ENCODE data around the gene MINDY3.
A peak's percentile ranks its signal among the peaks of the same experiment; 100 is the strongest.

Gene MINDY3

GRCh38 chr10:15859906-15860691, at the start of gene MINDY3 (continued):
- no peak for TF ChIP-seq ZNF266 (tag by site-specific recombination; IDR thresholded peaks at IDR 0.05; ENCODE audit: low read depth)
- no peak for TF ChIP-seq ZNF362 (tag by site-specific recombination; IDR thresholded peaks at IDR 0.05)
- TF ChIP-seq ZNF416 (tag by site-specific recombination; IDR thresholded peaks at IDR 0.05), result no peak
- no peak for TF ChIP-seq SCRT2 (tag by site-specific recombination; IDR thresholded peaks at IDR 0.05)
- no peak for TF ChIP-seq ZNF76 (tag by site-specific recombination; IDR thresholded peaks at IDR 0.05; ENCODE audit: borderline replicate concordance, low read depth)
- no peak for TF ChIP-seq ZFP41 (tag by site-specific recombination; IDR thresholded peaks at IDR 0.05; ENCODE audit: borderline replicate concordance)
- TF ChIP-seq ZNF518A (tag by site-specific recombination; conservative IDR thresholded peaks at IDR 0.05; ENCODE audit: low read depth), result peak; percentile 100
- no peak for TF ChIP-seq ZNF560 (tag by site-specific recombination; IDR thresholded peaks at IDR 0.05; ENCODE audit: borderline replicate concordance)
- no peak for TF ChIP-seq ZNF843 (tag by site-specific recombination; IDR thresholded peaks at IDR 0.05)
- TF ChIP-seq, protein P1, sequence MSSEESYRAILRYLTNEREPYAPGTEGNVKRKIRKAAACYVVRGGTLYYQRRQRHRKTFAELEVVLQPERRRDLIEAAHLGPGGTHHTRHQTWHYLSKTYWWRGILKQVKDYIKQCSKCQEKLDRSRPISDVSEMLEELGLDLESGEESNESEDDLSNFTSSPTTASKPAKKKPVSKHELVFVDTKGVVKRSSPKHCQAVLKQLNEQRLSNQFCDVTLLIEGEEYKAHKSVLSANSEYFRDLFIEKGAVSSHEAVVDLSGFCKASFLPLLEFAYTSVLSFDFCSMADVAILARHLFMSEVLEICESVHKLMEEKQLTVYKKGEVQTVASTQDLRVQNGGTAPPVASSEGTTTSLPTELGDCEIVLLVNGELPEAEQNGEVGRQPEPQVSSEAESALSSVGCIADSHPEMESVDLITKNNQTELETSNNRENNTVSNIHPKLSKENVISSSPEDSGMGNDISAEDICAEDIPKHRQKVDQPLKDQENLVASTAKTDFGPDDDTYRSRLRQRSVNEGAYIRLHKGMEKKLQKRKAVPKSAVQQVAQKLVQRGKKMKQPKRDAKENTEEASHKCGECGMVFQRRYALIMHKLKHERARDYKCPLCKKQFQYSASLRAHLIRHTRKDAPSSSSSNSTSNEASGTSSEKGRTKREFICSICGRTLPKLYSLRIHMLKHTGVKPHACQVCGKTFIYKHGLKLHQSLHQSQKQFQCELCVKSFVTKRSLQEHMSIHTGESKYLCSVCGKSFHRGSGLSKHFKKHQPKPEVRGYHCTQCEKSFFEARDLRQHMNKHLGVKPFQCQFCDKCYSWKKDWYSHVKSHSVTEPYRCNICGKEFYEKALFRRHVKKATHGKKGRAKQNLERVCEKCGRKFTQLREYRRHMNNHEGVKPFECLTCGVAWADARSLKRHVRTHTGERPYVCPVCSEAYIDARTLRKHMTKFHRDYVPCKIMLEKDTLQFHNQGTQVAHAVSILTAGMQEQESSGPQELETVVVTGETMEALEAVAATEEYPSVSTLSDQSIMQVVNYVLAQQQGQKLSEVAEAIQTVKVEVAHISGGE (tag by site-specific recombination; conservative IDR thresholded peaks at IDR 0.05; ENCODE audit: low read depth), result peak; percentile 93
- no peak for TF ChIP-seq GLI2 (tag by site-specific recombination; IDR thresholded peaks at IDR 0.05; ENCODE audit: borderline replicate concordance, low read depth)
- no peak for TF ChIP-seq ZNF792 (tag by site-specific recombination; IDR thresholded peaks at IDR 0.05)
- no peak for TF ChIP-seq ZNF626 (tag by site-specific recombination; IDR thresholded peaks at IDR 0.05)
- no peak for TF ChIP-seq ZNF404 (tag by site-specific recombination; IDR thresholded peaks at IDR 0.05)
- TF ChIP-seq, protein P2, sequence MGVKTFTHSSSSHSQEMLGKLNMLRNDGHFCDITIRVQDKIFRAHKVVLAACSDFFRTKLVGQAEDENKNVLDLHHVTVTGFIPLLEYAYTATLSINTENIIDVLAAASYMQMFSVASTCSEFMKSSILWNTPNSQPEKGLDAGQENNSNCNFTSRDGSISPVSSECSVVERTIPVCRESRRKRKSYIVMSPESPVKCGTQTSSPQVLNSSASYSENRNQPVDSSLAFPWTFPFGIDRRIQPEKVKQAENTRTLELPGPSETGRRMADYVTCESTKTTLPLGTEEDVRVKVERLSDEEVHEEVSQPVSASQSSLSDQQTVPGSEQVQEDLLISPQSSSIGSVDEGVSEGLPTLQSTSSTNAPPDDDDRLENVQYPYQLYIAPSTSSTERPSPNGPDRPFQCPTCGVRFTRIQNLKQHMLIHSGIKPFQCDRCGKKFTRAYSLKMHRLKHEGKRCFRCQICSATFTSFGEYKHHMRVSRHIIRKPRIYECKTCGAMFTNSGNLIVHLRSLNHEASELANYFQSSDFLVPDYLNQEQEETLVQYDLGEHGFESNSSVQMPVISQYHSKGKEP (tag by site-specific recombination; IDR thresholded peaks at IDR 0.05), result no peak
- peak; percentile 30; the same call in 1 of the 2 replicates for TF ChIP-seq ZEB2 (tag by site-specific recombination; IDR thresholded peaks at IDR 0.05)
- TF ChIP-seq ZNF629 (tag by site-specific recombination; IDR thresholded peaks at IDR 0.05), result no peak; the same call in none of the 2 replicates
- TF ChIP-seq ZNF596 (tag by site-specific recombination; IDR thresholded peaks at IDR 0.05), result no peak
- no peak for TF ChIP-seq ZNF701 (tag by site-specific recombination; IDR thresholded peaks at IDR 0.05)
- no peak for TF ChIP-seq ZBTB1 (tag by site-specific recombination; IDR thresholded peaks at IDR 0.05)
- no peak for TF ChIP-seq ZNF174 (tag by site-specific recombination; IDR thresholded peaks at IDR 0.05)
- TF ChIP-seq ZIC2 (tag by site-specific recombination; IDR thresholded peaks at IDR 0.05), result no peak; the same call in 1 of the 2 replicates
- no peak for TF ChIP-seq ZNF133 (tag by site-specific recombination; IDR thresholded peaks at IDR 0.05)
- TF ChIP-seq REPIN1 (tag by site-specific recombination; IDR thresholded peaks at IDR 0.05; ENCODE audit: low read depth), result no peak
- no peak for TF ChIP-seq ZNF18 (tag by site-specific recombination; IDR thresholded peaks at IDR 0.05)
- TF ChIP-seq ZNF658 (tag by site-specific recombination; IDR thresholded peaks at IDR 0.05), result no peak
- no peak for TF ChIP-seq ZNF214 (tag by site-specific recombination; IDR thresholded peaks at IDR 0.05; ENCODE audit: borderline replicate concordance)

Measured in HEK293 (cell line).